OCI-LY1 (cell line): ENCODE measurements around the gene LMBR1L.

Experiments used
- CTCF ChIP-seq: fragments of 200-600 bp; sonication (generic), shearing (Covaris generic); IDR thresholded peaks from 2 replicates; pipeline ENCODE4 v1.5.1; 2017; ENCODE audit warnings: mild to moderate bottlenecking, antibody characterized with exemption, low read length, moderate library complexity, mixed read lengths
- EZH2 ChIP-seq: fragments of 200-600 bp; sonication (generic), shearing (Covaris generic); IDR thresholded peaks from 2 replicates; pipeline ENCODE4 v1.8.0; 2017; ENCODE audit warnings: borderline replicate concordance, mixed run types, mild to moderate bottlenecking, antibody characterized with exemption, low read length, moderate library complexity, mixed read lengths

GRCh38 chr12:49105504-49106084, 5.1 kb downstream of the LMBR1L start:
- TF ChIP-seq CTCF (no peak), EZH2 (no peak)
